SW 1271 (cell line): ENCODE data around the gene TEFM.
A peak's percentile ranks its signal among the peaks of the same experiment; 100 is the strongest.
"Not testable (repeated sequence)": the region's sequence is repeated elsewhere in the genome, so short reads cannot be mapped to it uniquely, and the experiment has no call there.

Experiments used
- DNase-seq, 2 experiments: peaks; one replicate each; lab custom pipeline; 2025; lab: John Stamatoyannopoulos, UW

TEFM gene

DNA sequence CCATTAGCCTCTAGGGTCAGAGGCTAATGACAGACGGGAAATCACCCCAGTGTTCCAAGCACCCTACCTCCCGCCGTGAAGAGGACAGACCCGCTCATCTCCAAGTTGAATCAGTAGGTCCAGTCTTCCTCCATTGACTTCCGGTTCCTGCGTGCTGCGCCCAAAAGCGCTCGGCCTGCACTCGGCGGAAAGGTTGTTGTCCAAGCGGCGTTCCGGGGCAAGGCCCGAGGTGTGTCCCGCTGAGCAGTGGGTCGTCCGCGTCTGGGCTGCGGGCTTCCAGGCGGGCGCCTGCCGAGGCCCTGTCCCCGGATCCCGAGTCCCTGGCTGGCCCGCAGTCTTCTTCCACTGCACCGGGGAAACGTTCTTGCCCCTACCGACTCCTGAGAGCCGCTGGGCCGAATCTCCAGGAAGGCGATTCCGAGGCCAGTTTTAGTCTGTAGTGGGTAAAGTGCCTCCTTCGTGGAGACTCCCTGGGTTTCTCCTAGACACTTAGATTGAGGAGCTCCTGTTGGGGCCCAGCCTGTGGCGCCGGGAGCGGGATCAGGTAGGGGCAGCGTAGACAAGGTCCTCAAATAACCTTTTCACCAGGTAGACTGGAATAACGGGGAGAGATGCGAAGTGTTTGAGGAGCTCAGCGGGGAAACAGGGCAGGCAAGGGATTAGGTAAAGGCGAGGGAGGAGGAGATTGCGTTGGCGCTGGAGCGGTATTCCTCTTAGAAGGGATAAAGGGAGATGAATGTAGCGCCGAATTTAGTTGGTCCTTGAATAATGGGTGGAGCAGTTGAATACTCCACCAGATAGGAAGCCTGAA lies at the start of gene TEFM:
Gene TEFM (minus strand): TSS at position 138 of the 811 bp plus-strand sequence. CDS start 40 bp downstream, at position 98.
- DNase-seq = peak; percentile 69 to 87

DNA sequence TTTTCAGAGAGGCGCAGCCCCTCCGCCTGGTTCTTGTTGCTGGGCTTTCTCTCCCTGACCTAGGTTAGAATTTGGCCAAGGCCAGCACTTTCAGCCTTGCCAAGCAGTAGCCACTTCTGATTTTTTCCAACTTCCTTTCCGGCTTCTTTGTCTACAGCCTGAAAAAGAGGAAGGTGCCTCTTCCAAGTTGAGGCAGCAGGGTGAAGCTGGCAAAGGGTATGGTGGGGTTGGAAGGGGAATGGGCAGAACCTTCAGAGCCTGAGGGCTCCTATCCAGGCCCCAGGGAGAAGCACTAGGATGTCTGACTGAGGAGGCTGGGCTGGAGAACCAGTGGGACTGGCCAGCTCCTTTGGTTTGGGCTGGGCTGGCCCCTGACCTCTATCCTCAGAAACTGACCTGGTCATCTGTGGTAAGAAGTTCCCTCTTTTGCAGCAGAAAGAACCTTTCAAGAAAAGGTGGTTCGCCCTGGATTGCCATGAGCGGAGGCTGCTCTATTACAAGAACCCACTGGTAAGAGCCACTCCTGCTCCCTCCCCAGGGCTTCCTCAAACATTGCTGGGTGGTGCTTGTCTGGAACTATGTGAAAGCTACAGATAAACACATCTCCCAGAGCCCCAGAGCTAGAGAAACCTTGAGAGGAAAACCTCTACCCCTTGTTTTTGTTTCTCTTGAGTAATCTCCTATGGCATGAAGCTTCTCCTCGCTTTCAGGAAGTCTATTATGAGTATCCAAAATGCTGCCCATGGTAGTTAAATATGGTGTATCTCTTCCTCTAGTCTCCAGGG lies 48.2 kb upstream of the TEFM start:
- no peak for DNase-seq

DNA sequence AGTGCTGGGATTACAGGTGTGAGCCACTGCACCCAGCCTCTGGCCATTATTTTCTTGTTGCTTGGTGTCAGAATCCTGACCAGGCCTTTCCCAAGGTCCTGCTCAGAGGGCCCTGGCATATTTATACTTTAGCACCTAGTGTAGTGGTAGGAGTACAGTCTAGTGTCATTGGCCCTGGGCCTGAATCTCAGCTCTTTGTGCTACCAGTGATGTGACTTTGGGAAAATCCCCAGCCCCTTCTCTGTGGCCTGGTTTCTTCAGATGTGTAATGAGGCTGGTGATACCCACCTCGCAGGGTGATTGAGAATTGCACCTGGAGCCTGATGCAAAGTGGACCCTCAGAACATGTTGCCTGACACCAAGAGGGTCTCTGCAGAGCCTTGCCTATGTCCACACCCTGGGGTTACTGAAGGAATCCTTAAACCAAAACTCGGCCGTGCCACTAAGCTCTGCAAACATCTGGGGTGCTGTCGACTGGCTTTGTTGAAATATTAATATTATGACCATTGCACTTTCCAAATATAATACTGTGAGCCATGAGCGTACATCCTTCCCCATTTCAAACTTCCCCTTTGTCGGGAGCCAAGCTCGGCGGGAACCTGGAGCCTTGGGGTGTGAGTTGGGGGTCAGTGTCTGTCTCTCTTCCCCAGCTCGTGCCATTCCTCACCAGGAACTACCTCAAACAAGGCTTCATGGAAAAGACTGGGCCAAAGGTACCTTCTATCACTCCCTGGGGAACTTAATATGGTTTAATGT lies 46.8 kb upstream of the TEFM start:
- DNase-seq = no peak

- DNase-seq = no peak
Observed at GRCh38 chr17:30950669-30951399, 44.8 kb upstream of the TEFM start.

- DNase-seq = no peak
Observed at GRCh38 chr17:30950189-30950588, 44.2 kb upstream of the TEFM start.

DNA sequence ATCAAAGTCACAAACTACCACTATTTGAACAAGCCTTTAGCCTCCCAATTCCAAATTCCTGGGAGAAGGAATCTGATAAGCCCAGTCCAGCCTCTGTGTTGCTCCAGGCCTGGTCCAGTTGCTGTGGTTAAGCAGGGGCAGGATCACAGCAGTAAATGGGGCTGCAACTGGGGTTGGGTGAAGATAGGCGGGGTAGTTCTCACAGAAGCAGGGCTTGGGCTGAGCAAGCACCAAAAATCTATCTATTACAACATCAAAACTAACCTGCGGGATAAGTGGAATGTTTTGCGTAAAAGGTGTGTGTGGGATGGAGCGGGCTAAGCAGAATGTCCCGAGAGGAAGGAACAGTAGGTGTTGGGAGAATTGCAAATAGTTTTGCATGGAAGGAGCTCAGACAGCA lies 41.8 kb upstream of the TEFM start:
- no peak for DNase-seq

- no peak for DNase-seq
Observed at GRCh38 chr17:30942308-30943079, 36.5 kb upstream of the TEFM start.

GRCh38 chr17:30939051-30939689 lies 33.1 kb upstream of the TEFM start:
- no peak for DNase-seq

GRCh38 chr17:30933966-30934365 lies 27.9 kb upstream of the TEFM start:
- DNase-seq = no peak

DNA sequence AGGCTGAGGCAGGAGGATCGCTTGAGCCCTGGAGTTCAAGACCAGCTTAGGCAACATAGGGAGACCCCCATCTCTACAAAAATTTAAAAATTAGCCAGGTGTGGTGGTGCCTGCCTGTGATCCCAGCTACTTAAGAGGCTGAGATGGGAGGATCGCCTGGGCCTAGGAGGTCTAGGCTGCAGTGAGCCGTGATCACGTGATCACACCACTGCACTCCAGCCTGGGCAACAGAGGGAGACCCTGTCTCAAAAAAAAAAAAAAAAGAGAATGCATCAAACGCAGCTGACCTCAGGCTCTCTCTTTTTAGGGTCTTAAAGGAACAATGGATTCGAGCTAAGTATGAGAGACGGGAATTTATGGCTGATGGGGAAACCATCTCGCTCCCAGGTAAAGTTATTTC lies 25.5 kb upstream of the TEFM start:
- not testable (repeated sequence) for DNase-seq

GRCh38 chr17:30930495-30930894 lies 24.5 kb upstream of the TEFM start:
- DNase-seq = no peak

- not testable (repeated sequence) for DNase-seq
Observed at GRCh38 chr17:30929861-30930260, 23.8 kb upstream of the TEFM start.

DNA sequence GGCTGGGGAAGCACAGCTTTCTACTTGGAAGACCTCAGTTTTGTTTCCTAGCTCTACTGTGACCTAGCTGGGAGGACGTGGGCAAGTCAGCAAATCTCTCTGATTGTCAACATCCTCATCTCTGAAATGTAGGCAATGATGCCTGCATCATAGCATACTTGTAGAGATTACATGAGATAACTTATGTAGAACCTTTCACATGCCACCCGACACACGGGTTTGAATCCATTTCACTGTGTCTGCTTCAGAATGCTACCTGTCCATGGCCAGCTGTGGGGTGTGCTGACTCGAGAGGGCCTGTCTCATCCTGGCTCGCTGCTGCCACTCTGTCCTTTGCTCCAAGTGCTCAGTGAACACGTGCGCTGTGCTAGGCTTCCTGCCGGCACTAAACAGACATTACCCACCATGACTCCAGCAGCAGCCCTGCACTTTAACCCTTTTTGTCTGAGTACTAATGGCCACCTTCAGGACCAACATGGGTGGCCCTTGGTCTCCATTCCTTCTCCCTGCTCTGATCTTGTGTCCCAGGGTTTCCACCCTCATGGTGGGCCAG lies 23.1 kb upstream of the TEFM start:
- DNase-seq = no peak

GRCh38 chr17:30928584-30928983 lies 22.5 kb upstream of the TEFM start:
- no peak for DNase-seq

- DNase-seq = no peak
Observed at GRCh38 chr17:30927756-30928155, 21.7 kb upstream of the TEFM start.

DNA sequence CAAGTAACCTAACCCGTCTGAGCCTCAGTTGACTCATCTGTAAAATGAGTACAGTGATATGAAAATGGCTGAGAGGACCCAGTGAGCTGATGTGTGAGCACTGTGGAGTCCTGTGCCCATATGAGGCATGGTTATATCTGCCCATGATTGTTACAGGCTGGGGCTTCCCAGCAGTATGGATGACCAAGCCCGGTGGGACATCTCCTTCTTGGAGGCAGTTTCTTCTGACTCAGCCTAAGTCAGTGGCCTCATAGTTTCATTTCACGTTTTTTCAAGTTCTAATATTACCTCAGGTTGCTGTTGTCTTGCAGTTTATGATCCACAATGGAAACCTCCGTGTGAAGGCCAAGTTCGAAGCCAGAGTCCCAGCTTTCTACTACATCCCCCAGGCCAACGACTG lies 20.5 kb upstream of the TEFM start:
- DNase-seq = no peak

DNA sequence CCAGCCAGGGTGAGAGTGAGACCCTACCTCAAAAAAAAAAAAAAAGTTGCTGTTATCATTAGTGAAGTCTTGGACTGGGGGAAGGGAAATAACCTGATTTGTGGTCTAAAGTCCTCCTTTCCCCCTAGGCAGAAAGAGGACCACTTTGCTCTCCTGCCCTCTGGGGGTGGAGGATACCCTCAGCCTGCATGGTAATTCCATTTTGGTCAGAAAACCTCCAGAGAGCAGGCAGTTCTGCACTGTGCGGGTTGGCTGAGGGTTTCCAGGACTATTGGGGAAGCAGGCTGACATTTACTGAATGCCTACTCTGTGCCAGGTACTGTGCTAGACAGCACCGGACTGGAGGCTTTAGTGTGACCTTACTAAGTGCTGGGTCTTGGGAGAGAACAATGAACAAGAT lies 18.3 kb upstream of the TEFM start:
- no peak for DNase-seq

DNA sequence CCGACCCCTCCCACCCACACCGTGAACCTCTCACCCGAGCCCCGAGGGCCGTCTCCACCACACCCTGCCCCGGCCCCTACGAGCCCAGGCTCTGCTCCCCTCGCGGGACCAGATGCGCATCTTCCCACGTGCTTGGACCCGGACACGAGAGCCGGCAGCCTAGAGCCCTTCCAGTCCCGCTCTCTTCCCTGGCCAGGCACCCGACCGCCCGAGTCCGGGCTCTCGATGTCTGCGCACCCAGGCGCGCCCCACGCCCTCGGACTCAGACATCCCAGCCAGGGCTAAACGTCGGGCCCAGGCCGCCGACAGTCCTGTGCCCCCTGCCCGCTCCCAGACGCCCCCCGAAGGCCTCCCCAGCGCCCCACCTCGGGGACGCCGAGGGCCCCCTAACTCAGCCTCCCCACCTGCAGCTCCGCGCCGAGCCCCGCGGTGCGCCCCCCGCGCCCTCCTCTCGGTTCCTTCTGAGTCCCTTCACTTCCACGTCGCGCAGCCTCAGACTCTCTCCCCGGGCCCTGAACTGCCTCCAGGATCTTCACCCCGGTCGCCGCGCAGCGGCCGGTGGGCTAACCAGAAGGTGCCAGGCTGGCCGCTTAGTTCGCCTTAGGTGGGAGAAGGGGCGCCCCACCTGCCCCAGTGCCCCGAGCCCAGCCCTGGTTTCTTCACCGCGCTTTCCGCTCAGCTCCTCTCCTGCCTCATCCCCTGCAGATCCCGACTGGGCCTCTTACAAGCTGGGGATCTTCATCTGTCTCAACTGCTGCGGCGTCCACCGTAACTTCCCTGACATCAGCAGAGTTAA lies 16.4 kb upstream of the TEFM start:
- no peak for DNase-seq

GRCh38 chr17:30921544-30922196 lies 15.6 kb upstream of the TEFM start, which contains the start of gene ADAP2:
ADAP2 (plus strand) TSS chr17:30921945; CDS start chr17:30922015, 70 bp downstream.
- DNase-seq = no peak
